Transverse colon (tissue), 4 donors: ENCODE data around the gene SLC26A3. TPM values are rescaled to one million over a fixed set of nuclear protein-coding genes. Genes with fewer than 3 reads are reported as not detected.
A peak's percentile ranks its signal among the peaks of the same experiment; 100 is the strongest.

Experiments used
- DNase-seq: peaks from one replicate; pipeline ENCODE4 v3.0.0-alpha.2; 2019
- H3K27ac ChIP-seq, 4 donors: fragments of 200-600 bp; sonication (generic); 2 replicates each; pipeline ENCODE4 v1.5.1; 2016 to 2018; ENCODE audit warnings: inconsistent platforms in 4 of 4
- H3K27me3 ChIP-seq: fragments of 200-600 bp; sonication (generic); 2 replicates; pipeline ENCODE4 v1.5.1; 2017; ENCODE audit warnings: inconsistent platforms
- H3K36me3 ChIP-seq, 4 donors: fragments of 200-600 bp; sonication (generic); 2 replicates each; pipeline ENCODE4 v1.5.1; 2017 to 2019; ENCODE audit warnings: inconsistent platforms in 4 of 4
- H3K4me1 ChIP-seq, 4 donors: fragments of 200-600 bp; sonication (generic); 2 replicates each; pipeline ENCODE4 v1.5.1; 2017 to 2020; ENCODE audit warnings: inconsistent platforms in 4 of 4
- H3K4me3 ChIP-seq, 4 donors: fragments of 200-600 bp; sonication (generic); 1 replicate in 1 of 4; 2 replicates in 3 of 4; pipeline versions ENCODE4 v1.5.1 to v1.6.1; 2017 to 2019; ENCODE audit warnings: inconsistent platforms in 4 of 4
- H3K9me3 ChIP-seq, 2 donors: fragments of 200-600 bp; sonication (generic); 2 replicates each; pipeline ENCODE4 v1.5.1; 2017 to 2019; ENCODE audit warnings: inconsistent platforms in 2 of 2
- EP300 ChIP-seq: sonication (generic); formaldehyde crosslinking; IDR thresholded peaks from one replicate; pipeline ENCODE4 v1.6.1; 2017; ENCODE audit warnings: antibody characterized with exemption, low read depth
- POLR2A ChIP-seq: fragments of 450-650 bp; IDR thresholded peaks from one replicate; pipeline ENCODE4 v1.6.1; 2016; ENCODE audit warnings: antibody characterized with exemption, mild to moderate bottlenecking, moderate library complexity
- POLR2AphosphoS5 ChIP-seq, 3 donors: sonication (generic); formaldehyde crosslinking; IDR thresholded peaks; one replicate each; pipeline ENCODE4 v1.6.1; 2016; ENCODE audit warnings: antibody characterized with exemption in 3 of 3
- WGBS, 2 donors: methylation state at CpG; one replicate each; pipeline ENCODE4 v1.1.5; 2018; ENCODE audit warnings: low coverage in 1 of 2; 5-methylcytosine and 5-hydroxymethylcytosine counted together
- in situ Hi-C, 4 donors: fragments of 200-750 bp; cut with MboI; loops; one replicate each; pipeline versions ENCODE4 v1.15.0 to v1.15.1; 2017; ENCODE audit warnings: low sequenced_read_pairs in 3 of 4, low pct_ligation_motif_present in 1 of 4, low pct_unique_long_range_greater_than_20kb in 1 of 4
- intact Hi-C: fragments of 100-400 bp; cut with DNase I; formaldehyde crosslinking; loops from one replicate; pipeline ENCODE4 v1.15.1; 2023; ENCODE audit warnings: low total_unique reads
- total RNA-seq, 4 donors: library from RNA; depleted of rRNA; stranded (reverse); fragments of >200 nt; gene quantifications; one replicate each; pipeline ENCODE4 v1.1.0, GENCODE V29; 2016
- TF ChIP-seq, protein P1 (sequence below), 5 experiments: fragments of 200-600 bp in 3 of 5; fragments of 450-650 bp in 2 of 5; sonication (generic) in 3 of 5; IDR thresholded peaks; 1 replicate in 2 of 5; 2 replicates in 3 of 5; pipeline ENCODE4 v1.5.1; 2016 to 2017; ENCODE audit warnings: antibody characterized with exemption in 5 of 5, inconsistent platforms in 3 of 5, mild to moderate bottlenecking in 2 of 5, moderate library complexity in 1 of 5

SLC26A3 gene
- total RNA-seq, 4 donors from 2014 or later: 296 to 4,526 (median 2,822) TPM

DNA sequence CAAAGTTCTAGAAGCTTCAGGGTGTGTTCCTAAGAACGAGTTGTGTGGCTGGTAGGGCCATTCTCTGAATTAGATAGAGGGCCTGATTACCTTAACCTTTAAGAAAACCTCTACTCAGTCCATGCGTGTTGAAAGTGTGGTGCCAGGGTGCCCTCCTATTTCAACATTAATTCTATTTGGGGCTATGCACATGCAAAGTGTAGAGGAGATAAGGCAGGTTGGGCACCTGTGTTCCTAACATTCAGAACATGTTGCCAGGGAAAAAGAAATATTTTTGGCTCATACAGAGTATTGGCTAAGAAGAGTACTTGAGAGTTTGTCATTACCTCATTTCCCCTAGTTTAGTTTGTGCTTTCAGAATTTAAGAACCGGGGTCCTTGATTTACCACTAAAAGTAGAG is 20.6 kb downstream of the SLC26A3 start:
- Histone ChIP-seq H3K27me3 (no peaks in the 10 kb centered on the region), H3K4me1 (peaks cover 21 to 51% (median 29%) of the 10 kb centered on the region in 4 donors), H3K36me3 (no peaks in the 10 kb centered on the region), H3K4me3 (no peak overlapping the region), H3K9me3 (no peaks in the 10 kb centered on the region), H3K27ac (peak overlapping the region in 1 of 4 donors; percentile 11)
- in situ Hi-C loops: loop anchor here in 2 of 4 donors (10.0 kb wide), 1 partner anchor 92 kb away; no protein-coding TSS in a partner anchor
- WGBS, 2 donors: 61% methylated on average over 3 of the region's 3 CpGs; no CpG with 5 or more reads in 1 of the 2 donors
- intact Hi-C loops: no loop called here
- TF ChIP-seq POLR2AphosphoS5 (IDR thresholded peaks at IDR 0.05): no peak
- TF ChIP-seq POLR2A: no peak
- TF ChIP-seq EP300: no peak
- TF ChIP-seq, protein P1, sequence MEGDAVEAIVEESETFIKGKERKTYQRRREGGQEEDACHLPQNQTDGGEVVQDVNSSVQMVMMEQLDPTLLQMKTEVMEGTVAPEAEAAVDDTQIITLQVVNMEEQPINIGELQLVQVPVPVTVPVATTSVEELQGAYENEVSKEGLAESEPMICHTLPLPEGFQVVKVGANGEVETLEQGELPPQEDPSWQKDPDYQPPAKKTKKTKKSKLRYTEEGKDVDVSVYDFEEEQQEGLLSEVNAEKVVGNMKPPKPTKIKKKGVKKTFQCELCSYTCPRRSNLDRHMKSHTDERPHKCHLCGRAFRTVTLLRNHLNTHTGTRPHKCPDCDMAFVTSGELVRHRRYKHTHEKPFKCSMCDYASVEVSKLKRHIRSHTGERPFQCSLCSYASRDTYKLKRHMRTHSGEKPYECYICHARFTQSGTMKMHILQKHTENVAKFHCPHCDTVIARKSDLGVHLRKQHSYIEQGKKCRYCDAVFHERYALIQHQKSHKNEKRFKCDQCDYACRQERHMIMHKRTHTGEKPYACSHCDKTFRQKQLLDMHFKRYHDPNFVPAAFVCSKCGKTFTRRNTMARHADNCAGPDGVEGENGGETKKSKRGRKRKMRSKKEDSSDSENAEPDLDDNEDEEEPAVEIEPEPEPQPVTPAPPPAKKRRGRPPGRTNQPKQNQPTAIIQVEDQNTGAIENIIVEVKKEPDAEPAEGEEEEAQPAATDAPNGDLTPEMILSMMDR (IDR thresholded peaks at IDR 0.05): no peak
- no peak for DNase-seq

DNA sequence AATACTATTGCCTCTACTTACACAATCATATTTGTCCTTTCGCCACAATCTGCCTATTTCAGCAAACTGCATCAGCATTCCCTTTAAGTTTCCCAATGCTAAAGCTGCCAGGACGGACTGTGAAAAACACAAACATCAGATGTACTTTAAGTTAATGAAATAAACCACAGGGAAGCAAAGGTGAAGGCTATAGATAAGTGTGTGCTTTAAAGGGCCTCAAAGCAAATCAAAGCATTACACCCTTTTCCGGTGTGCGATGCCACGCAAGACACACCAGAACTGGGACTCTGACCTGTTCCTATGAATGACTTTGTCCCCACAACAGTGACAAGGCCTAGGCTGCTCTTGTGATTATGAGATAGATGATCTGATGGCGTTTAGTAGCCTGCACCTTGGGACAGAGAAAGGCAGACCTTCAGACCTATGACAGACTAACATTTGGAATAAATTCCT is 23.4 kb downstream of the SLC26A3 start:
- in situ Hi-C loops: loop anchor here in 2 of 4 donors (10.0 kb wide), 1 partner anchor 95 kb away; no protein-coding TSS in a partner anchor
- Histone ChIP-seq H3K27me3 (no peaks in the 10 kb centered on the region), H3K9me3 (no peaks in the 10 kb centered on the region), H3K4me1 (peaks cover 2 to 24% (median 19%) of the 10 kb centered on the region in 4 donors), H3K36me3 (peaks cover 0 to 6% (median 0%) of the 10 kb centered on the region in 4 donors), H3K4me3 (no peak overlapping the region), H3K27ac (peak overlapping the region; percentile 40 to 78 (median 58))
- DNase-seq: peak; percentile 47
- 63 to 79% methylated on average over 4 to 6 of the region's 6 CpGs for WGBS, 2 donors
- no peak for TF ChIP-seq EP300
- TF ChIP-seq POLR2AphosphoS5 (IDR thresholded peaks at IDR 0.05): peak in 2 of 3 donors; percentile 60 to 67
- no peak for TF ChIP-seq POLR2A
- TF ChIP-seq, protein P1 (IDR thresholded peaks at IDR 0.05): no peak
- intact Hi-C loops: no loop called here

DNA sequence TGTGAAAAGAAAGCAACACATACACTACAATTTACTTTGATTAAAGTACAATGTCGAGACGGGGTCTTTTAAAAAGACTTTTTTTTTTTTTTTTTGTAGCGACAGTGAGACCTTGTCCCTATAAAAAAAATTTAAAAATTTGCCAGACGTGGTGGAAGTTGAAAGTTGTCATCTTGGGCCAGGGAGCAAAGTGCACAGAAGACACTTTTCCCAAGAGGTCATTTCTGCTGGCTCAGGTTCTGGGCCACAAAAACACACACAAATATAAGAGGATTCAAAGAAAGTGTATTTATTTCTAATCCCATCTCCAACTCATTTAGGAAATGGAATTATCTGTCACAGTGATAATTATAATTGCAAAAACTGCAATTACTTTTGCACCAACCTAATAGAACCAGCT is 24.7 kb downstream of the SLC26A3 start:
- WGBS, 2 donors: 73 to 75% methylated on average over 4 of the region's 4 CpGs
- no peak for DNase-seq
- TF ChIP-seq POLR2A (no peak), POLR2AphosphoS5 (IDR thresholded peaks at IDR 0.05) (no peak), EP300 (no peak)
- TF ChIP-seq, protein P1 (IDR thresholded peaks at IDR 0.05): no peak
- peaks cover 0 to 23% (median 16%) of the 10 kb centered on the region in 4 donors for H3K4me1 ChIP-seq
- no peak overlapping the region for H3K4me3 ChIP-seq
- in situ Hi-C loops: no loop called here
- H3K9me3 ChIP-seq: no peaks in the 10 kb centered on the region
- intact Hi-C loops: no loop called here
- H3K36me3 ChIP-seq: peaks cover 0 to 6% (median 0%) of the 10 kb centered on the region in 4 donors
- H3K27ac ChIP-seq: peak overlapping the region; percentile 40 to 78 (median 60)
- H3K27me3 ChIP-seq: no peaks in the 10 kb centered on the region

DNA sequence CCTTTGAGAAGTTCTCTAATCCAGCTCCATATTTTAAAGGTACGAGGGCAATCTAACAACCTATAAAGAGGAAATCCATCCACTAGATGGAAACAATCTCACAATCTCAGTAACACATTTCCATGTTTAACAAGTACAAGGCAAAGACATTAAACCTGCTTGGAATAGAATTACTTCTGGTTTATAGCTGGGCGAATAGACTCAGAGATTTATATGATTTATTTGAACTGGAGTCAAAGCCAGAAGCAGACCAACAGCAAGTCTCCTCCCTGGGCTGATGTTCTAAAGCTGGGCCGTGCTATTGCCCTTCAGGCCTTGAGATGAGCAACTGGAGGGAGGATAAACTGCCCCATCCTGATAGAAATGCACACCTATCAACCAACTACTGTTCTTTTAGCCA is 25.3 kb downstream of the SLC26A3 start:
- intact Hi-C loops: no loop called here
- H3K9me3 ChIP-seq: no peaks in the 10 kb centered on the region
- peak in 2 of 3 donors; percentile 71 to 78 for TF ChIP-seq POLR2AphosphoS5 (IDR thresholded peaks at IDR 0.05)
- TF ChIP-seq POLR2A: peak; percentile 2
- TF ChIP-seq EP300: no peak
- TF ChIP-seq, protein P1 (IDR thresholded peaks at IDR 0.05): peak in 4 of 5 experiments; percentile 17 to 51 (median 34)
- peaks cover 0 to 6% (median 0%) of the 10 kb centered on the region in 4 donors for H3K36me3 ChIP-seq
- H3K4me1 ChIP-seq: peaks cover 0 to 23% (median 16%) of the 10 kb centered on the region in 4 donors
- peak overlapping the region; percentile 40 to 78 (median 60) for H3K27ac ChIP-seq
- in situ Hi-C loops: no loop called here
- 39% methylated on average over 2 to 3 of the region's 3 CpGs for WGBS, 2 donors
- no peak overlapping the region for H3K4me3 ChIP-seq
- peak; percentile 41 for DNase-seq
- no peaks in the 10 kb centered on the region for H3K27me3 ChIP-seq
